ENCODE measurements around the gene PDE4B.
A peak's percentile ranks its signal among the peaks of the same experiment; 100 is the strongest.
"Not testable (repeated sequence)": the region's sequence is repeated elsewhere in the genome, so short reads cannot be mapped to it uniquely, and the experiment has no call there.

PDE4B gene

DNA sequence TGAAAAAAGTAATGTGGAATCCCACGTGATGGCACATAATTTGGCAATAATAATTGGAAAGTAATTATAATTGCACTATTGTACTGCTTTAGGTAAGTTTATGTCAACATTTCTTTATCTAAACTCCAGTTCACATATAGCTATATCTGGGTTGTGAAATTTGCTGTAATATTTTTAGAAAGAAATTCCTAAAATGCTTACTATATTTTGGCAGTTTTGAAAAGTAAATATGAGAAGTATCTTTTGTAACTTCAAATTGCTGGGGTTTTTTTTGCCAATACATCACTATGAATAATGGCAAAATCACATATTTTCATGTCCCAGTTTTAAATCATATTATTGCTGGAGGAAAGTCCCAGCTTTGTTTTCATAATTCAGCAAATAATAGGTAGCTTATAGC is 197.5 kb downstream of the PDE4B start:
- no peak for DNase-seq

DNA sequence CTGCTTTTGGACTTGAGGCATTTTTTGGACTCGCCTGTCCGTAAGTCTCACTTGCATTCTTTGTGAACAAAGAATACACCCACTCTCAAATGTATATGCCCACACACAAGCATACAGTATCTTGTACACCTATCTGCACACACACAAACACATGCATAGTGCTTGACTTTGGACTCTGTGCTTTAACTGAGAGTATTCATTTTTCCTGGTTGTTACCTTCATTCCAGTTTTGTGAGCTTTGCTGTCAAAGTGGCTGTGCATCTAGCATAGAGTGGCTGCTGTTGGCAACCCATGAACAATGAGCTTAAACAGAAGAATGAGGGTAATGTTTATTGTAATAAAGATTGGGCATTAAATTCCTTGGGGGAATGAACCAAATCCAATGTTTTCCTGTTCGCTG is 199.0 kb downstream of the PDE4B start:
- DNase-seq = peak in 3 of 56 donors; percentile 8 to 41 (median 9)

DNA sequence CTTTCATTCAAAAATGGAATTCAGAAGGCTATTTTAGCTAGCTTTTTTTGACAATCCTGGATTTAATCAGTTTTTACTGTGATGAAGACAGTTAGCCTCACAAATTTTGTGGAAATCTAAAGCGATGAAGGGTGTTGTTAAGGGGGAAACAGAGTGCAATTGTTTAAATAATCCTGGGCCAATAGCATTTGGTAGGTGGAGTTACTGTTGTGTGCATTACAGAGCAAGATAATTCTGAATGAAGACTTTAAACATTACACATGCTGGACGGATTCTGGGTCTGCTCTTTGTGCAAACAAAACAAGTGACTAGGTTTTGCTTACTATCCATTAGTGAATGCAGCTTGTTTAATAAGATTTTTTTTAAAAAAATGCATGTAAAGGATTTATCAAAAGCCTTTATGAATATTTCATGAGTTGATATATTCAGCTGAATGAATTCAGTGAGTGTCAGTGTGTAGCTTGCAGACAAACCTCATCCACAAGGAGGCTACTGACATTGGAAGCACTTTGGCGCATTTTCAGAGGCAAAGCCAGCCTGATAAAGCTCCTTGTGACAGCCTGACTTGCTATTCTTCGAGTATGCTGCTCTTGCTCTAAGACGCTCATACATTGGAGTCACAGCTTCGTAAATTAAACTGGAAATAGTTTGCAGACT is 199.6 kb downstream of the PDE4B start:
- peak in 49 of 56 donors; percentile 5 to 85 (median 40) for DNase-seq

DNA sequence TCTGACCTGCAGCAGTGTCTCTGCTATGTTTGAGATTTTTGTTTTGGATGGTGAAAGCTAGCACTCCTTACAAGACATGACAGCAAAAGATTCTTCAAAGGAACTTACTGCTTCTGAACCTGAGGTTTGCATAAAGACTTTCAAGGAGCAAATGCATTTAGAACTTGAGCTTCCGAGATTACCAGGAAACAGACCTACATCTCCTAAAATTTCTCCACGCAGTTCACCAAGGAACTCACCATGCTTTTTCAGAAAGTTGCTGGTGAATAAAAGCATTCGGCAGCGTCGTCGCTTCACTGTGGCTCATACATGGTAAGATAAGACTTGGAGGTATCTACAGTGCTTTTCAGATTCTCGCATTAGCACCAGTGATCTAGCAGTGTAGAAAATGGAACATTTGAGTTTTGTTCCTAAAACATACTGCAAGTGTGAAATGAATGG is 200.2 kb downstream of the PDE4B start:
- peak in 5 of 56 donors; percentile 9 to 69 (median 37) for DNase-seq

DNA sequence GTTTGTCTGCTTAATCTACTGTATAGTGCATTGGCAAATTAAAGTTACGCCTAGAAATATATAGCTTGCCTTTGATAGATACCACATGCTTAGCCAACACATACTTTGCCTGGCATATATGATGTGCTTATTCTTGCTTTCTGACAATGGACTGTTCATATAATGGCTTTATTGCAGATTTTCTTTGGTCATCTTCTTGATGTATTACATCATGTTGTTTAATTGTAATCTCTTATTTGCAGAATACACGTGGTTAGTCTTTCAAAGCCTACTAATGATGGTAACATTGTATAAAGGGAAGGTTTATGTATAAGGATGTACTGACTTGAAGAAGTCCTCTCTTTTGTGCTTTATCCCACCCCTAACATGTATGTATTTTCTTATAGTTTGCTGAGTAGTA is 201.5 kb downstream of the PDE4B start:
- DNase-seq = no peak

DNA sequence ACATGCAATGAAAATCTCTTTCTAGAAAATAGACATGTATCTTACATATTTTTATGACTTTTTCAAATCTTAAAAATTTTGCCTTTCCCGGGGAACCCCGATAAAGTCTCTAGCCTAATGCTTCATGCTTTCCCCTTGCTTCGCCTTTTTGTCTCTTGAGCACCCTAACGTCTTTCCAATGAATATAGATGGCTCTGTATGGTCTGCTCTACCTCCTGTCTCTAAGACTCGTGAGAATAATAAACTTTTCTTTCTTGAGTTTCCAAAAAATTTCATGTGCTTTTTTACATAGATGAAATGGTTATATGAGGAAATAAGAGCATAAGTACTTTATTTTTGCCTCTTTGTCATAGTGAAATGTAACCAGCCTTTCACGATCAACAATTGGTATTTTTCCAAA is 202.6 kb downstream of the PDE4B start:
- no peak for DNase-seq

DNA sequence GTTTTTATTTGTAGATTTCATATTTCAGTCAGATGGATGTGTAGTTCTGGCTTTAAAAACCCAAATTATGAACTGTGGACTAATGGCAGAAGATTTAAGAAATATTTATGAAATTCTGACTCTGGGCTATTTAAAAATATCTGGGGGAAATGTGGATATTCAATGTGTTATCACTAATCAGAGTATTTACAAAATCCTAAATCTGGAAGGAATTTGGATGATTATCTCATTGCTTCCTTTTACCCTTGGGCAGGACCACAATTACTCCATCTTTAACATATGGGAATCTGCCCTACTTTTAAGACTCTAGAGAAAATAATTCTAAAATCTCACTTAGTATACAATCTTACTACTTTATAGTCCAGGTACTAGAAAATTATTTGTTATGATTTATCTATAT is 203.2 kb downstream of the PDE4B start:
- no peak for DNase-seq

DNA sequence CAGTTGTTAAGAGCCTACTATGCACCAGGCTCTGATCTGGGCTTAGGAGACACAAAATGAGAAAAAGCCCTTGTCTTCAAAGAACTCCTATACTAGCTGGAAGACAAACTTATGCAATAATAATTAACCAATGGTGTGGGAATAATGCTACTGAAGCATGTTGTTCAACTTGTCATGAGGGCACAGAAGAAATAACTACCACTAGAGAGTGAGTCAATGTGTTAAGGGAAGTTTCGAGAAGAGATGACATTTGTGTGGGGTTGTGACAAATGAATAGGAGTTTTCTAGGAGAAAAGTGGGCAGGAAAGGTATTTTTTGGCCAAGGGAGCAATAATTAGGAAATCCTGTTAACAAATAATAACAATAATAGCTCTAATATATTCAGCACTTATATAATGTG is 205.0 kb downstream of the PDE4B start:
- no peak for DNase-seq

DNA sequence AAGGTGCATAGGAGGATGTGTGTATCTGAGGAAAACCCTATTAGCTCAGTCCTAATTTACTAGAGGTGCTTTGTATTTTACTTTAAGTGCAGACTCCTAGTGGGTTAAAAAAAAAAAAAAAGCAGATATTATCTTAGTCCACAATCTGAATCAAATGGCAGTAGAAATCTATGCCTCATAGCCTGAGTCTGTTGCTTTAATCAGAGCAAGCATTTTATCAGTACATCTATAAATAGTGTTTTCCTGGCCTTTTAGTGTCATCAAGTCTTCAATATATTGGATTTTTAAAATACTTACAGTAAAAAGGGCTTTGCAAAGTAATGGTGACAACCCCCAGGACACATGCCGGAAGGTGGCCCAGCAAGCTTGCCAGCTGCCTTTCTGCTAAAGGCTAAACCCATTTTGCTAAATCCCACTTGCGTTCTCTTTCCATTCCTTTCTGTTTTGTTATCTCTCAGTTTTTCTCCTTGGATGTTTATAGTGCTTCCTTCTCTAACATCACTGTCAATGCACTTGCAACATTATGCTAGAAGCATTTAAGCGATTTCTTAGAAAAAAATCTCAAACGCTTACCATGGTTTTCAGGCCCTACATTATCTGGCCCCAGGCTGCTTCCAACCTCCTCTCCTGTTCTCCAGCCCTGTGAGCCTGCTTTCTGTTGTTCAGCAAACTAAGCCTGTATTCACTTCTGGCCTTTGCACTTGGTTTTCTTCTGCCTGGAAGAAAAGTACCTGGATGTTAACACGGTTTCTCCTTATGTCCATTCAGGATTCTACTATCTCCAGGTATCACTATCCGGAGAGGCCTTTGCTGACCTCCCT is 206.3 kb downstream of the PDE4B start:
- DNase-seq = peak in 1 of 56 donors; percentile 3

DNA sequence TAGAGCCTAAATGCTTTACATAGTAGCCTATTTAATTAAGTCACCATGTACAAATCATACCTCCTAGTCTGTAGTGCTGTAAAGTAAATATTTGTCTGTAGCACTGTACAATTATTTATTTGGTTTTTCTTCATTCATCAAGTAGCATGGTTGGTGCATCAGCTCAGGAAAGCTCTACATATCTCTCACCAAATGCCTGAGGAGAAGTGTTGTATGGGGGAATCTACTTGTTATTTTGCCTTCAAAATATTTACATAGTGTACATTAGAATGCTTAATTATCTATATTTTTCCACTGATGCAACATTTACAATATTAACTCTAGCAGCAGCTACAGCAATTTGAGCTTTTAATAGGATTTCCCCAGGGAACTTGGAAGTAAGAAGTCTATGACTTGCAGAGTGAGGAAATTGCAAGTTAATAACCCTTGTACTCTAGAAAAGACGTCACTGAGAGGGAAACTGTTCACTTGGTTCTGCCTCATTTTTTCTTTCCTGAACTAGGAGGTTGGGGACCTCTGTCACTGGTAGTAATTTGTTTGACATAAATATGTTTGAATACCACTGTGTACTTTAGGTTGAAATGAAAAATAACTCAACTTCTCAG is 207.4 kb downstream of the PDE4B start:
- no peak for DNase-seq

DNA sequence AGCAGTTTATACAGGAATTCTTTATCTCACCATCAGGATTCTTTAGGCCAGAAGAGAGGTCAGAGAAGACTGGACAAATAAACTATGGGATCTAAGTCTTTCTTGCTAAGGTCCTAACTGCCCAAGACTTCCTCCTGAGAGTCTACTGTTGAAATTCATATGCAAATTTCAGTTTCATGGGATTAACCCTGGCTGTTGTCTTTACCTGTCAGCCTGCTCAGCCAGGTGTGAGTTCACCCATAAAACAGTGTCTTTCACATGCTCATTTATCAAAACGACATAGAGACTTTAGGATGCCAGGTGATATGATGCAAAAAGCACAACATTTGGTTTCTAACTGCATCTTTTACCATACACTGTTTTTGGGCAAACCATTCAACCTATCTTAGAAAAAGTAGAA is 211.0 kb downstream of the PDE4B start:
- no peak for DNase-seq

DNA sequence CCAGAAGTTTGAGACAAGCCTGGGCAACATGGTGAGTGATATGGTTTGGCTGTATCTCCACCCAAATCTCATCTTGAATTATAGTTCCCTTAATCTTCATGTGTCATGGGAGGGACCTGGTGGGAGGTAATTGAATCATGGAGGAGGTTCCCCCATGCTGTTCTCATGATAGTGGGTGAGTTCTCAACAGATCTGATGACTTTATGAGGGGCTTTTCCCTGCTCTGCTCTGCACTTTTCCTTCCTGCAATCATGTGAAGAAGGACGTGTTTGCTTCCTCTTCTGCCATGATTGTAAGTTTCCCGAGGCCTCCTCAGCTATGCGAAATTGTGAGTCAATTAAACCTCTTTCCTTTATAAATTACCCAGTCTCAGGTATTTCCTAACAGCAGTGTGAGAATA is 213.8 kb downstream of the PDE4B start:
- not testable (repeated sequence) for DNase-seq

DNA sequence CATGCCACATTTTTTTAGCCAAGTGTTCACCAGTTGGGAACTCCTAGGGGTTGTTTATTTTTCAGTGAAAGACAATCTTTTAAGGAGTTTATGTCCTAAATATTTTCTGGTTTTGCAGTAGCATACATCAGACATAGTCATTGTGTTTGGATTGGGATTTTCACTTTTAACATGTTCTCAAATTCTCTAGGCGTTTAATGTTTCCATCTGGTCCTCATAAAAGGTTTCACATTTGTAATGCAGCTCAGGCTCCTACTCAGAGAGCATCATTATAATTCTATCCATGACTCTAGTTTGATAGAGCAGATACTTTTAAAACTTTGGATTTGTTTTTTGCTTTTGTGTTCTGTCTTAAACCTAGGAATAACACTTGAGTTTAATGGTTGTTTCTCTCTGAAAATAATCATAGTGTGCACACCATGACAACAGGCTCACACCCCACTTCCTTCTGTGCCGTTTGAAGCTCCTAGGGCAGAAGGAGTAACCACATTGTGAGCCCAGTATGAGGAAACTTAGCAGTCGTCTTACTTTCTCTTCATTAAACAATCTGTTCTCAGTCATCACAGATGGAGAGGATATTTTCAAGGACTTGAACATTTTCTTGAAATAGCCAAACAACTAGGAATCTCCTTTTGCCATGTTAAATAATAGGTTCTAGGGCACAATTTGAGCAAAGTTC is 219.6 kb downstream of the PDE4B start:
- peak in 1 of 56 donors; percentile 1 for DNase-seq

DNA sequence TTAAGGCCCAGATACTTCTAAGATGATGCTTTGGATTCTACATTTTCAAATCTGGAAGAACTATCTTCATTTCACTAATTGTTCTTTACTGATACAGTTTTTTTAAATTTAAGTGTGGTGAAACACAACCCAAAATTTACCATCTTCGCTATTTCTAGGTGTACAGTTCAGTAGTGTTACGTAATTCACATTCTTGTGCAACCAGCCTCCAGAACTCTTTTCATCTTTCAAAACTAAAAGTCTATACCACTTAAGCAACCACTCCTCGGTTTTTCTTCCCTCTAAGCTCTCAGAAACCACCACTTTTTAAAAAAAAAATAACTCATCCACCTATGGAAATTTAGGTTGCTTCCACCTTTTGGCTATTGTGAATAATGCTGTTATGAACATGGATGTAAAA is 220.7 kb downstream of the PDE4B start:
- DNase-seq = no peak

DNA sequence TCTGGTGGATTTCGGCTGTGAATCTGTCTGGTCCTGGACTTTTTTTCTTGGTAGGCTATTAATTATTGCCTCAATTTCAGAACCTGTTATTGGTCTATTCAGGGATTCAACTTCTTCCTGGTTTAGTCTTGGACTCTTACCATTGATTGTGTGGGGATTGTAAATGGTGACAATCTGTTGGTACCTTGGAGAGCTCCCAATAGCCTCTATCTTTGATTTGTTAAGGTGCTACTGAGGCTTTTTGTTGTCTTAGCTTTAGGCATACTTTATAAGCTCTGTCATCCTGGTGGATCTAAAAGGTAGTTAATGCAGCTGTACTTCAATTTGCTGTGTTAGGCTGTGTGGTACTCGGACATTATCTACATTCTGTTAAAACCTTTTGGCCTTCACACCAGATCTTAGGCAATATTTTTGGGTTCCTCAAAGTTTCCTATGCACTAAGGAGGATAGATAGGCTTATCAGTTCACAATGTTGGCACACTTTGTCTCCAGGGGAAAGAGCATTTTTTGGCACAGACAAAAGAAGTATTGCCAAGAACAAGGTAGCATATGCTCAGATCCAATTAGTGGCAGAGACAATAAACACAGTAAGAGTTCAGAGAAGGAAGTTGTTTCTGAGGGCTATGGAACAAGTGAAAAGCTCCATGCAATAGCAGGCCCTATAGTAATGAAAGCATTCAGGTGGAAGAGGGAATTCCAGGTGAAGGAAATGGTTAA is 230.4 kb downstream of the PDE4B start:
- no peak for DNase-seq

DNA sequence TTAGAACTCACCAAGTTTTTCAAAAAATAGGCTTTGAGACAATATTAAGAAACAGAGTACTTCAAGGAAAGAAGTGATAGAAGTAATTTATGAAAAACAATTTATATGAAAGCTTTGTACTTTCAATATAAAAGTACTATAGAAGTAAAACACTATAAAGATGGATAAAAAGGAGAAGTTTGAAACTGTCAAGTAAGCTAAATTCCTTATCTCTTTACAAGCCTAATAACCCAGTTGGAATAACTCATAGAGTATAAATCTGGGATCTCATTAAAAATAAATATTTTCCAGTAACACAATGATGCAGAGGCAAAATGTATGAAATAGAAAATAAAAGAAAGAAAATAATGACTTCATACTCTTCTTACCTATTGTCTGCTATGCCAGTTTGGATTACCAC is 232.5 kb downstream of the PDE4B start:
- no peak for DNase-seq

DNA sequence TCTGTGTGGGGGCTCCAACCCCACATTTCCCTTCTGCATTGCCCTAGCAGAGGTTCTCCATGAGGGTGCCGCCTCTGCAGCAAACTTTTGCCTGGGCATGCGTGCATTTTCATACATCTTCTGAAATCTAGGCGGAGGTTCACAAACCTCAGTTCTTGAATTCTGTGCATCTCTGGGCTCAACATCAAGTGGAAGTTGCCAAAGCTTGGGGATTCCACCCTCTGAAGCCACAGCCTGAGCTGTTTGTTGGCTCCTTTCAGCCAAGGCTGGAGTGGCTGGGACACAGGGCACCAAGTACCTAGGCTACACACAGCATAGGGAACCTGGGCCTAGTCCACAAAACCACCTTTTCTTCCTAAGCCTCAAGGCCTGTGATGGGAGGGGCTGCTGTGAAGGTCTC is 235.3 kb downstream of the PDE4B start:
- DNase-seq = no peak

DNA sequence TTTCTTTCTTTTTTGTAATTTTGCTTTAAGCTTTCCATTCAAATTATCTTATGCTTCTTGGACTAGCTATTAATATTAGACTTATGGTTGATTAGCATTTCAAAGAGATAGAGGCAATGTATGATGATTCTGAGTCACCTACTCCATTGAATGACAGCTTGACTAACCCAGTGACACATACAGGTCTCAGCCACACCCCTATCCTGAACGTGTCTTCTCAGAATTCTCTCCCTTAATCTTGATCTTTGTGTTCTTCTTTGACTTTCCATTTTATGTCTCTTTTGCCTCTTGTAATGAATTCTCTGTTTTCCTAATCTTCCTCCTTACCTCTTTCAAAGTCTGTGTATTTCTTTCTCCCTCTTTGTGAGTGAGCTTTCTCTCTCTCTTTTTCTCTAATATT is 241.1 kb downstream of the PDE4B start:
- no peak for DNase-seq

DNA sequence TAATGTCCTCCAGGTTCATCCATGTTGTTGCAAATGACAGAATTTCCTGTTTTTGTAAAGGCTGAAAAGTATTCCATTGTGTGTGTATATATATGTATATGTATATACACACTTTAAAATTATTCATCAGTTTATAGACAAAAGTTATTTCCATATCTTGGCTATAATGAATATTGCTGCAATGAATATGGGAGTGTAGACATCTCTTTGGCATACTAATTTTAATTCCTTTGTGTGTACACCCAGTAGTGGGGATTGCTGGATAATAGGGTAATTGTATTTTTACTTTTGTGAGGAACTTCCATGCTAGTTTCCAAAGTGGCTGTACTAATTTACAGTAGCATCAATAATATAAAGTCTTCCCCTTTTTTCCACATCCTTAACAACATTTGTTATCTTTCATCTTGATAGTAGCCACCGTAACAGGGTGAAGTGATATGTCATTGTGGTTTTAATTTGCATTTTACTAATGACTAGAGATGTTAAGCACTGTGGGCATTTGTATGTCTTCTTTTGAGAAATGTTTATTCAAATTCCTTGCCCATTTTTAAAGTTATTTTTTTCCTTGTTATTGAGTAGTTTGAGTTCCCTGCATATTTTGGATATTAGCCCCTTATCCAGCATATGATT is 243.0 kb downstream of the PDE4B start:
- no peak for DNase-seq

DNA sequence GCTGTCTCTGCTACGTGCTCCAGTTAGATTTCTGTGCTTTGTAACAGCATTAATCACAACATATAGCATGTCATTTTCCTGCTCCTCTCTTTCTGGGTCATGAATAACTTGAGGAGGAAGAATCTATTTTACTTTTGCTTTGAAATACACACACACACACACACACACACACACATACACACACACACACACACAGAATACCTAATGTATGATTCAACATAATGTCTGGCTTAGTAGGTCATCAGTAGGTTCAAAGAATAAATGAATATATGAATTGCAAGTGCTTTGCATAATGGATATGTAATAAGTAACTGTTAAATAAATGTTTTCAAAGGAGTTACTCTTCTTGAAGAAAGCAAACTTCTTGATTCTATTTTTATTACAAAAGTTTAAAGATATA is 249.0 kb downstream of the PDE4B start:
- DNase-seq = no peak

DNA sequence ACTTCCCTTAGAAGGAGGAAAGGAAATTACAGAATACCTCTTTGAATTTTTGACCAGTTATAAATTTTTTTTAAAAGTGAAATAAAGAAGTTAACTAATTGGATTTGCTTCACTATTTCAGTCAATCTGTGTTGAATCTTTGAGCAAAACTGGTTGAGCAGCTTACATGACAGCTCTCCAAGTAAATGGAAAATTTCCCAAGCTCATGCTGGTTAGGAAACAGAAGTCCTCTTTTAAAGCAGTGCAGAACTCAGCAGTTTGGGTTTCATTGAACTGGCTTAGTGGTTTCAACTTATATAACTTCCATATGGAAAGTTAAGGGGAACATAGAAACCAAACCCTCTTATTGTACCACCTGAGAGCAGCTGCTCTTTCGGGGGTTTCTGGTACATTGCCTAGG is 250.5 kb downstream of the PDE4B start:
- DNase-seq = no peak
